Stimulated activated CD8-positive, alpha-beta memory T cell treated with anti-CD3 and anti-CD28 coated beads, Interleukin-15, amount 100 ng/mL, for 1 hour (primary cell): ENCODE results near the gene ZFR.
"Not testable (repeated sequence)": the region's sequence is repeated elsewhere in the genome, so short reads cannot be mapped to it uniquely, and the experiment has no call there.

Experiments
- DNase-seq: peaks from one replicate; pipeline ENCODE4 v3.0.0-alpha.2; 2020; ENCODE audit warnings: low read depth

ZFR gene

DNA sequence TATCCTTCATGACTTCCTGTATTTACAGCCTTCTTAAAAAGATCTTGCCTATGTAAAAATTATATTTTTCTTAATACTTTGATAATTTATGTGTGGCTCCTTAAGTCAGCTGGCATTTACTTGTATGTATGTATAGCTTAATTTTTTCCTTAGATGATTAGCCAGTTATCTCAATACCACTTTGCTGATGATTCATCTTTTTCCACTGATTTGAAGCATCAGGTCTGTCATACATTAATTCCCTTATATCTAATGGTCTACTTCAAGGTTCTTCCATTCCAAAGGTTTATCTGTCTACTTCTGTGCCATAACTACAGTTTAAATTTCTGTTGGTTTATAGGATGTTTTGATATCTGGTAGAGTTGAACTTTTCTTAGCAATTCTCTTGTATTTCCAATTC lies 86.9 kb downstream of the ZFR start:
- DNase-seq, result no peak

DNA sequence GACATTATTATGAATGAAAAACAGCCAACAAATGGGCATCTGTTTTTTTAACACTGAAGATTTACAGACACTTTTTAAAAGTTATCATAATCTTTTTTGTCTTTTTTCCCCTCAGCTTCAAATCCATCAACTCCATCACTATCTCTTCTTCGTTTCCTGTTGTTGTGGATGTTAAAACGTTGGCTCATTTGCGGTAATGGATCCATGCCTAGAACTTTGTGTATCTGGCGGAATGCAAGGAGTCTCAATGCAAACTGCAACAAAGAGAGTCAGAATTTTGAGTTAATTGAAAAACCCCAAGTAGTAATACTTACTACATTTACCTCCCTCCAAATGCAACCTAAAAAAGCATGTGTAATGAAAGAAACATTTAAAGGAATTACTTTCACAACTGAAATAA lies 88.9 kb downstream of the ZFR start:
- no peak for DNase-seq

DNA sequence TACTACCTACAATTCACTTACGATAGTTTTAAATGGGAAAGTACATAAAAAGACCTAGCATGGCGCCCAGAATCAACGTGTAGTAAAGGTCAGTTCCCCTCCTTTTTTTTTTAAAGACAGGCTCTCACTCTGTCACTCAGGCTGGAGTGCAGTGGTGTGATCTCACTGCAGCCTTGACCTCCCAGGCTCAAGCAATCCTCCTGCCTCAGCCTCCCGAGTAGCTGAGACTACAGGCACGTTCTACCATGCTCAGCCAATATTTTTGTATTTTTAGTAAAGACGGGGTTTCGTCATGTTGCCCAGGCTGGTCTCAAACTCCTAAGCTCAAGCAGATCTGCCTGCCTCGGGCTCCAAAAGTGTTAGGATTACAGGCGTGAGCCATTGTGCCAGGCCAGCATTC lies 91.1 kb downstream of the ZFR start:
- no peak for DNase-seq

DNA sequence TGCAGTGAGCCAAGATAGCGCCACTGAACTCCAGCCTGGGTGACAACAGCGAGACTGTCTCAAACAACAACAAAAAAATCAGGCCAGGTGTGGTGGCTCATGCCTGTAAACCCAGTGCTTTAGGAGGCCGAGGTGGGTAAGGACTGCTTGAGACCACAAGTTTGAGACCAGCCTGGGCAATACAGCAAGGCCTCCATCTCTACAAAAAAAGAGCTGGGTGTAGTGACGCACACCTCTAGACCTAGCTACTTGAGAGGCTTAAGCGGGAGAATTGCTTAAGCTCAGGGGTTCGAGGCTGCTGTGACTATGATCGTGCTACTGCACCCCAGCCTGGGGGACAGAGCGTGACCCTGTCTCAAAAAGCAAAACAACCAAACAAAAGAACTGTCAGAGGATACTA lies 91.9 kb downstream of the ZFR start:
- DNase-seq, result no peak

DNA sequence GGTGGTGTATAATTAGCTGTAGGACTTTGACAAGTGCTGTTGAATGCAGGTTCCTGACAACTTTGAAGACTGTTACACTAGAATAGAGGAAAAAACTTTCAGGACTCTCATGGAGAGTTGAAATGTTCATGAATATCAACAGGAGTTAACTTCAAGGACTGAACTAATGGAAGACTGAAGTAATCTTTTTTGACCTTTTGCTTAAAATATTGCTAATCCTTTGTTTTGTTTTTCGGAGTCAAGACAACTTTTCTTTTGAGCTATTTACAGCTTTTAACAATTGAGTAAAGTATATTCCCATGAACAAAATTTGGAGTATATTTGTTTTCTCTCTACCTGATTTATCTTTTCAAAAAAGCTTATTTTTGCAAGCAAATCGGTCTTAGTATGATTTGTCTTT lies 97.7 kb downstream of the ZFR start:
- DNase-seq, result no peak

DNA sequence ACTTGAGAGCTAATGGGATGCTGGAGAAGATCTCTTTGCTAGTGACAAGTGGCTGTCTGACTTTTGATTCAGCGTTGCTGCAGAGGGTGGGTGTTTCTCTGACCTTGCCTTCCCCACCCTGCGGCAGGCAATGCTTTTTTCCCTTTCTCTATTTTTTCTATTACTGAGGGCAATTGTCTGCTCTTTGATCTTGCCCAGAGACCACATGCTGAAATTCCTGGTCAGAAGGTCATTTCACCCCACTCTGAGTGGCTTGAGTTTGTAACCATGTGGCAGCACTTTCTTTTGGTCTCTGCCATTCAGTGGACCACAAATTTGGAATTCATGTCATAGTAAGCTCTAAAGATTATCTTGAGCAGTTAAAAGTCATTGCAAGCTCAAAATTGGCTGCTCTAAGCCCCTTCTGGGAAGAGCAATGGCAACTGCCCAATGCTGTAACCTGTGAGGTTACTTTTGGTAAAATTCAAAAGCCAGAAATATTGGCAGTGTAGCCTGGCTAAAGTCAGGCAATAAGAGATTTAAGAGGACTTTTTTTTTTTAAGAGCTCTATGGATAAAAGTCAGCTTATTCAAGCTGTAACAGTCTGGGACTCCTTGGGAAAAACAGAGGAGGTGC lies 101.4 kb downstream of the ZFR start:
- no peak for DNase-seq

DNA sequence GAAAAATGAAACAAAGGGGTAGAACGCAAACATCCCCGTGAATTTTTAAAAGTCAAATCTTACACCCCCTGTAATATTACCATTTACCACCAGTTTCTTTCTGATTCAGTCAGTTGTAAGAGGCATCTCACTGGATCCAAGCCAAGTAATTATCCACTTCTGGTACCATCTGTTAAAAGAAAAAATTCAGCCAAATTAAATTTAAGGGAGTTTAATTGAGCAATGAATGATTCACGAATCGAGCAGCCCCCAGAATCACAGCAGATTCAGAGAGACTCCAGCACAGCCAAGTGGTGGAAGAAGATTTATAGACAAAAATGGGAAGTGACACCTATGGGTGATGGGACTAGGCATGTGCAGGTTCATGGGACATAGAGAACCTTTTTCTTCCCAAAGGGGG lies 101.9 kb downstream of the ZFR start:
- DNase-seq, result no peak

DNA sequence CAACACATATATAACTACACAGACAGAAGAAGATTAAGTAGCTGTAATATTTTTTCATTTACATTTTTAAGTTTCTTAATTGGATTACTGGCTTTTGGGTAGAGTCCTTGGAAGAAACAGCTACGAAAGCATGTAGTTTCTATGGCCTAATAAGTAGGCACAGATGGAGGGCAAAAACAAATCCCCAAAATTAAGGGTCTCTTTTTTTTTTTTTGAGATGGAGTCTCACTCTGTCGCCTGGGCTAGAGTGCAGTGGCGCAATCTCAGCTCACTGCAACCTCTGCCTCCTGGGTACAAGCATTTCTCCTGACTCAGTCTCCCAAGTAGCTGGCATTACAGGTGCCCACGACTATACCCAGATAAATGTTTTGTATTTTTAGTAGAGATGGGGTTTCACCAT lies 104.7 kb downstream of the ZFR start:
- no peak for DNase-seq

DNA sequence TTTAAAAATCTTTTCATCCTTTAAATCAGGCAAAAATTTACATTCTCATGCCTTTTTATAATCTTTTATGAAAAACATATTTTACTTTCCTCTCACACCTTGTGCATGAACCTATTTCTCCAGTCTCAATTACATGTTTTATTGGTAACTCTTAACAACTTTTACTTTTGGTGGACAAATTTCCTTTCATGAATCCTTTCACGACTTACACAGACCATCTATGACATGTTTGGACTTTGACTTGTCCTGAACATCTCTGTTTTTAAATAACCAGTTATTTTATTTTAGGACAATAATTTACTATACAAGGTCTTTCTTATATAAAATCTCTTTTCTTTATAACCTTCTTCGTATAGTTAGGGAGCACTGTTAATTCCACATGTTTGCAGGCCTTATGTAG lies 105.3 kb downstream of the ZFR start:
- no peak for DNase-seq

DNA sequence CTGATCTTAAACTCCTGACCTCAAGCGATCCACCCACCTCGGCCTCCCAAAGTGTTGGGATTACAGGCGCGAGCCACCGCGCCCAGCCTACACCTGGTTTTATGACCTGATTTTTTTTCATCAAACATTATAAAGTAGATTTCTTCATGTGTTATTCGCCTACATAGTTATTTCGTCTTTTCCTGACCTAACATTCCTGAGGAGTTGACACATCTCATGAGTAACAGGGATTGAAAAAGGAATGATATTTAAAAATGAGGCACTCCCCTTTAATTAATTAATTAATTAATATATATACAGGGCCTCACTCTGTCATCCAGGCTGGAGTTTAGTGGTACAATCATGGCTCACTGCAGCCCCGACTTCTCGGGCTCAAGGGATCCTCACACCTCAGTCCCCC lies 111.6 kb downstream of the ZFR start:
- DNase-seq, result no peak

DNA sequence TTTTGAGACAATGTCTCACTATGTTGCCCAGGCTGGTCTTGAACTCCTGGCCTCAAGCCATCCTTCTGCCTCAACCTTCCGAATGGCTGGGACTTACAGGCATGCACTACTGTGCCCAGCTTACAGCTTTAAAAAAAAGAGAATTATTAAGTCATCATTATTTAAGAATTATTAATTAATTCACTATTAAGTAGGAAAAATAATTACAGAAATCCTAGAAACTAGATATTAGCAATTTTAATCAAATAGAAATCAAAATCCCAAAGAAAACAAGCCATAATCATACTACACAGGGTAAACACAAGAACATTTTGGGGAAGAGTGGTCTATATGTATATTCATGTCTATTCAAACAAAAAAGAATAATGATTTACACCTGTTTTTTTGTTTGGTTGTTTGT lies 112.2 kb downstream of the ZFR start:
- DNase-seq, result no peak

DNA sequence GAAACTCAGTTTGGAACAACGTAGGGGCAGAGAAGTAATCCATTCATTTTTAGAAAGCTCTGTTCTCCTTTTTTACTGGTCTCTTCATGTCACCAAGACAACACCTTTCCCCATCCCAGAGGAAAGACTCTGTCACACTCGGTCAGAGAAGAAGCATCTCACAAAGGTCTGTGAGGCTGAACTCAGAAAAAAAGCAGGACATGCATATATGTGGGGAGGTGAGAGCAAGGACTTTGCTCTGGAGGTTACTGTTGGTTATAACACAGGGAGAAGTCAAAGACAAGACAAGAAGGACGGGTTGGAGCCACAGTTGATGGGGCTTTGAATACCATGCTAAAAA lies 112.6 kb downstream of the ZFR start:
- no peak for DNase-seq

DNA sequence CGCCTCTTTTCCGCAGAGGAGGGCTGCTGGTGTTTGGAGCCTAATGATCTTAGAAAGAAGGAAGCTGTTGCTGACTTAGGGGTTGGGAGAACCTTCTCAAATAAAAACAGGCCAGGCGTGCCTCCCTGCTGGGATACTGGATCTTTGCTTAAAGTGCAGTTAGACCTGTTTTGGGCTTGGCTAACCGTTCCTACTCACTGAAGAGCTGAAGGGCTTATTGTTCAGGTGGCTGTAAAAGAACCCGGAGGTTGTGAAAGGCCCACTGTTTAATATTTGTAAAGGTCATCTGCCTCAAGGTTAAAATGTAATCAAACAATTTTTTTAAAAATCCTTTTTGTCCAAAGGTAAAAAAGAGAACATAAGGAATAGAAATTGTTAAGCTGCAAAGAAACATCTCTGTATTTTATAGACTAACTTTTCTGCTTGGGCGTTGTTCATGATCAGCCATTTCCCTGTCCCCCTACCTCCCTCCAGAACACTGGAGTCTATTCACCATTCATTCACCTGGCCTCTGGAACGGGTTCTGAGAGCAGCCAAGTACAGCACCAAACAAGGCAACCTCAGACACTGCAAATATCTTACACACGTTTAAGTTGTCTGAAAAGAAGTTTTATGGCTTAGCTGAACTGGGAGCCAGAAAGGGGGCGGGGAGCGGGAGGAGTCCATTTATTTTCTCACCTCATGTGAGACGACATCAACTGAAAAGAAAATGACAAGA lies 113.2 kb downstream of the ZFR start:
- no peak for DNase-seq

DNA sequence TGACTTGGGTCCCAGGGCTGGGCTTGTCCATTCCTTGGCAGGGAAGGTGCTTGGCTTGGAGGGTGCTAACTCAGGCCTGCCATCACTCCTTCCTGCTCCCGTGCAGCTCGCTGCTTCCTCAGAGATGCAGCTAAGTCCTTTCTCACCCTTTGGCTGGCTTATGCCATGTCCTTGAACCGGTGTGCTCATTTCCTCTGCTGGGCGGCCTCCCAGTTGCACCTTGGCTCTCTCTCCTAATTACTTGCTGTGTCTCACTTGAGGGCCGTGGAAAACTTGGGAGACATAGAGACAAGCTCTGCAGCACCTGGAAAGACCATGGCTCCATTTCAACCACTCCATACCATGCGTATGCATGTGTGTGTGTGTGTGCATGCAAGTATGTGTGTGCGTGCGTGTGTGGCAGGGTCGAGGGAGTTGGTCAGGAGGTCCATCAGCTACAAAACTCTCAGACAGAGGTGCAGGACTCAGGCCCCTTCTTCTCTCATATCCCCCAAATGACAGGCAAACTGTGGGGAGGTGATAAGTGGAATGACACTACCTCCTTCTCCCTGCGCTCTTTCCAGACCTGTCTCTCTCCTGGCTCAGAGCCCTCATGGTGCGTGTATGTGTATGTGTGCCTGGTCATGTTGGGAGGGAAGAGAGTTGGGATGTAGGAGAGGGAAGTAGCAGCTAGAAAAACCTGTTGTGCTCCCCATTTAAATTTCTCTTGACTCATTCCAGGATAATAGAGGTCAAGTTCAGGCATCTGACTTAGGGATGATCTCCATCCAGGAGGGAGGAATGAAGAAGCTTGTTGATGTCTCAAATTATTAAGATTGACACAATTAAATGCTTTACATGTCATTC lies 114.2 kb downstream of the ZFR start:
- DNase-seq, result no peak

DNA sequence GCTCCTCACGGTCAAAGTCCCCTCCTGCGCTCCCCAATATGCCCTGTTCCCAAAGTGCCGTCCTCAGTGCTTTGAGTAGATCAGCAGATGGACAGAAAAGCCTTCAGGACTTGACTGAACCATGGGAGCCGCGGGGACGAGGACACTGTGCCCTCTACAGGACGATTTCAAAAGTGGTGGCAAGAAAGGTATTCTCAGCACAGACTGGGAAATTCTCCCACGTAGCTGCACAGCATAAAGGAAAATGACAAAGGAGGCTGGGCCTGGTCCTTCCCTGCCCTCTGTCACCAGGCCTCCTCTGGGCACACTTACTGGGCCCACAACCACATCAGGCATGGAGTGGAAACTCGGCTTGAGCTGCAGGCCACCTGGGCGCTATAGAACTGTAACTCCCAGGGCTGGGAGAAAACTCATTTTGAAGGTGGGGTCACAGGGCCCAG lies 115.1 kb downstream of the ZFR start:
- peak; percentile 29 for DNase-seq

DNA sequence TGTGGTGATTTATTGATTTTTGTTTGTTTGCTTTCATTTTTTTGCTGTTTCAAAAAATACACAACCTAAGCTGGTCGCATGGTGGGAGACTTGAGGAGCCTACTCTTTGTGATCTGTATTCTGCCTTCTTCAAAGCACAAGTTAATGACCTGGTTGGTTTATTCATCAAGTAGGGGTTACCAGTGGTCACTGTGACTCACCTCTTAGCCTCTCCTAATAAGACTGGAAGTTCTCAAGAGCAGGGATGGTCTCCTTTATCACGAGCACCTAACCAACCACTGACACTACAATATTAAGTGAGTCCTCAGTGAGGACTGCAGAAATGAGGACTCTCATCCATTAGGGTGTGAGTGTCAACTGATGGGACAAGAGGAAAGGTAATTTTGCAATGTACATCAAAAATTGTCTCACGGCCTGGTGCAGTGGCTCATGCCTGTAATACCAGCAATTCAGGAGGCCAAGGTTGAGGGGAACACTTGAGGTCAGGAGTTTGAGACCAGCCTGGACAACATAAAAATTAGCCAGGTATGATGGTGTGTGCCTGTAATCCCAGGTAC lies 118.2 kb downstream of the ZFR start:
- DNase-seq, result no peak

DNA sequence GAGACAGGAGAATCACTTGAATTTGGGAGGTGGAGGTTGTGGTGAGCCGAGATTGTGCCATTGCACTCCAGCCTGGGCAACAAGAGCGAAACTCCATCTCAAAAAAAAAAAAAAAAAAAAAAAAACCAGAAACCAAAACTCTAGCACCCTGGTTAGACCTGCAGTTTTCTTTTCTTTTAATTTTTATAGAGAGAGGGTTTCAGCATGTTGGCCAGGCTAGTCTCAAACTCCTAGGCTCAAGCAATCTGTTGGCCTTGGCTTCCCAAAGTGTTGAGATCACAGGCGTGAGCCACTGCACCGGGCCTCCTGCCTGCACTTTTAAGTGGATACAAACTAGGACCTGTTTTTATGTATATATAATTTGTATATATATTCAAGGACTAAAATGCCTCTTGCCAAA lies 118.9 kb downstream of the ZFR start:
- DNase-seq, result no peak

DNA sequence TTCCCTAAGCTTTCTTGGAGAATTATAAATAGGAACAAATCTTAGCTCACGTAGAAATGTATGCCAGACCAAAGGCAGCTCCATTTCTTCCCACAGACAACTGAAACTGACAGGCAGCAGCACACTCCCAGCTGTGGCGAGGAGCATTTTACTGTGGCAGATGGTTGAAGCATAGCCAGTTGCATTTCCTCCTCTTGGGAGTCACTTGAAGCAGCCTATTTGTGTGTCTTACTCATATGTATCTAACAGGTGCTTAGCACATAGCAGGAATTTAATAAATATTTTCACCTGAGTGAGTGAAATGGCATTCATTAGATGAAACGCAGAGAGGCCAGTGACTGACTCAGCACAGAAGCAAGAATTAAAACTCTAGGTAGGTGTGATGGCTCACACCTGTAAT lies 119.5 kb downstream of the ZFR start:
- no peak for DNase-seq

DNA sequence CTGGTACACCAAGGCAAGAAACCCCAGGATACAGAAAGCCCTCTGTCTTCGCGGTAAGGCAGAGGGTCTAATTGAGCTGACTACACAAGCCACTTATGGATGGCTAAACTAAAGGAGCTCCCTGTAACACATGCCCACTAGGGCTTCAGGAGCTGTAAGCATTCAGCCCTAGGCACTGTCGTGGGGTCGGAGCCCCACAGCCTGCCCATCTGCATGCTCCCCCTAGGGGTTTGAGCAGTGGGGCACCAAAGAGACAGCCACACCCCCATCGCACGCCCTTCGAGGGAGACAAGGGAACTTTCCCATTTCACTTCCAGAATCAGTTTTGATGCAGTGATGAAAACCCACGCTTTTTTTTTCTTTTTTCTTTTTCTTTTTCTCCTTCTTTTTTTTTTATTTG lies 120.8 kb downstream of the ZFR start:
- DNase-seq, result no peak

DNA sequence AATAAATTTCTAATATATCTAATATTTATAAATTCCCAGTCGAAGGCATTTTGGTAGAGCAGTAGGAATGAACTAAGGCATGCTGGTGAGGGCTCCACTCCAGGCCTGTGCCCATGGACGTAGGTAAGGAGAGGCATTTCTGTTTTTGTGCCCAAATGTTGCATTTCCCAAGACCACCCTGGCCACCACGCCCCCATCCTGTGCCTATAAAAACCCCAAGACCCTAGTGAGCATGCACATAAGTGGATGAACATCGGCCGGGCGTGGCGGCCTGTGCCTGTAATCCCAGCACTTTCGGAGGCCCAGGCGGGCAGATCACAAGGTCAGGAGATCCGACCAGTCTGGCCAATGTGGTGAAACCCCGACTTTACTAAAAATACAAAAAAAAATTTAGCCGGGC lies 121.7 kb downstream of the ZFR start:
- no peak for DNase-seq

DNA sequence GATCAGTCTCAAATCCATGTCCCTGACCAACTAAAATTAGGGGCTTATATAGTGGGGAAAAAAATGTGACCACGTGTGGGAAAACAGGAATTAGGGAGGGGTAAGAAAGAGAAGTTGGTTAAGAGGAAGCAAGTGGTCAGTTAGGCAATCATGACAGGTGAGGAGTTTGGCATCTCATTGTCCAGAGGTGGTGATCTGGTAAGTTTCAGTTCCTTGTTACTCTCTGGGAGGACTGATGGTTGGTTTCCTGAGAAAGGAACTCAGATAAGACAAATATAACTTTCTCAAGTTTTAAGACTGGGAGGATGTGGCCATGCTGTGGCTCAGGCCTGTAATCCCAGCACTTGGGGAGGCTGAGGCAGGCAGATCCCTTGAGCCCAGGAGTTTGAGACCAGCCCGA lies 122.8 kb downstream of the ZFR start:
- DNase-seq, result not testable (repeated sequence)

DNA sequence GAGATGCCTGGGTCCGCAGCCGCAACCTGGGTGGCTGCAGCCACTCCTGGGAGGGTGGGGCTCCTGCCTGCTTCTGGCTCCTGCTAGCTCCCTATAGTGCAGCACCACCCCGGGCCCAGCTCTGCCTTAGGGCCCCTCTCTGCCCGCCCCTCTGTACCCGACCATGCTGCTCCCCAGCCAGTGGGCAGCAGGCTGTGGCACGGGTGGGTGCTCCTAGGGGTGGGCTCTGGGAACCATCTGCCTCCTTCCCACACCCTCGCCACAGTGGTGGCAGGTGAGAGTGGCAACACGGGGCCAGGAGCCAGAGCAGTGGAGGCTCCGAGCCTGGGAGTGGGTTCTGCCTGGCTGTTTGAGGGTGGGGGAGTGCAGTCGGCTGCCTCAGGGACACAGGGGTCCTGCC lies 124.0 kb downstream of the ZFR start:
- no peak for DNase-seq

DNA sequence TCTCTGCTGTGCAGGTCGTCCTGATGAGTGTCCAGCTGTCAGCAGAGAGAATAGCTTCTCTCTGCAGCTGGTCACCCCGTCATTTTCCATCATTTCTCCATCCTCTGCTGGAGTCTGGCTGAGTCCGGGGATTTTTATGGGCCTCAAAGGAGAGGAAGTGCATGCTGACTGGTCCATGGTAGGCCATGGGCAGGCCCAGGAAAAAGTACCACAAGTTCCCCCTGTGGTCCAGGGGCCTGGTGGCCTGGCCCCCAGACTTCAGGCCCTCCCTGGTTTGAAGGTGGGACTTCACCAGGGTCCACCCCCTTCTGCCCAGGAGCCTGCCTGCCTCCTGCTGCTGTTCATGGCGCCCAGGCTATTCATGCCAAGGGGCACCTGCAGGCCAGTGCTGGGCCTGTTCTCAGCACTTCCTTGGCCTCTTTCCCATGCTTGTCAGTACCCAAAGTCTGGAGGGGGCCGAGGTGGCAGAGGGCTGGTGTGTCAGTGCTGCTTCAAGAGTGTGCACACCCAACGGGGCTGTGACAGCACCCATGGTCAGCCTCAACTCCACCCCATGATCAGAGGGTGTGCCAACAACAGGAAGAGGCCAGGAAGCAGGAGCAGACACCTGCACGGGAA lies 124.5 kb downstream of the ZFR start:
- DNase-seq, result no peak
